ENCODE results near the gene SEPTIN5.

DNA sequence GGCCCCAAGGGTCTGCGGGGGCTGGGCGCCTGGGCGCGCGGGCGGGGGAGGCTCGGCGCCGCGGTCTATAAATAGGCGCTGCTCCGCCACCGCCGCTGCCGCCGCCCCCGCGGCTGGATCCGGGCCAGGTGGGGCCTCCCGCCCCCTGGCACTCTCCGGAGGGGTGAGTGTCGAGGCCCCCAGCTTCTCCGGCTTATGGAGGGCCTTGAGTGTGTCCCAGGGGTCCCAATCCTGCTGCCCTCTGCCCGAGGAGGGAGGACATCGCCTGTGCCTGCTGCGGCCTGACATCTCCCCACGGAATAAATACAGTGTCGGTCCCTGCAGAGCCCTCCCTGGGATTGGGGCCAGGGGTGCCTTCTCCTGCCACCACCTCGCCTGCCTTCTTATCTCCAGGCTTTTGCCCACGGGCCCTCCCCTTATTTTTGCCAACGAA is 4.8 kb downstream of the SEPTIN5 start:
- TF ChIP-seq, protein P1, sequence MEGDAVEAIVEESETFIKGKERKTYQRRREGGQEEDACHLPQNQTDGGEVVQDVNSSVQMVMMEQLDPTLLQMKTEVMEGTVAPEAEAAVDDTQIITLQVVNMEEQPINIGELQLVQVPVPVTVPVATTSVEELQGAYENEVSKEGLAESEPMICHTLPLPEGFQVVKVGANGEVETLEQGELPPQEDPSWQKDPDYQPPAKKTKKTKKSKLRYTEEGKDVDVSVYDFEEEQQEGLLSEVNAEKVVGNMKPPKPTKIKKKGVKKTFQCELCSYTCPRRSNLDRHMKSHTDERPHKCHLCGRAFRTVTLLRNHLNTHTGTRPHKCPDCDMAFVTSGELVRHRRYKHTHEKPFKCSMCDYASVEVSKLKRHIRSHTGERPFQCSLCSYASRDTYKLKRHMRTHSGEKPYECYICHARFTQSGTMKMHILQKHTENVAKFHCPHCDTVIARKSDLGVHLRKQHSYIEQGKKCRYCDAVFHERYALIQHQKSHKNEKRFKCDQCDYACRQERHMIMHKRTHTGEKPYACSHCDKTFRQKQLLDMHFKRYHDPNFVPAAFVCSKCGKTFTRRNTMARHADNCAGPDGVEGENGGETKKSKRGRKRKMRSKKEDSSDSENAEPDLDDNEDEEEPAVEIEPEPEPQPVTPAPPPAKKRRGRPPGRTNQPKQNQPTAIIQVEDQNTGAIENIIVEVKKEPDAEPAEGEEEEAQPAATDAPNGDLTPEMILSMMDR (IDR thresholded peaks at IDR 0.05), result no peak
- no peak for TF ChIP-seq POLR2AphosphoS5 (IDR thresholded peaks at IDR 0.05)
- TF ChIP-seq POLR2A (IDR thresholded peaks at IDR 0.05), result no peak
- no peak for TF ChIP-seq EP300 (IDR thresholded peaks at IDR 0.05)

Measured in gastroesophageal sphincter (tissue), 3 donors.